ENCODE data around the gene CAPZB.

The CAPZB gene

GRCh38 chr1:19381261-19381660 is 104.1 kb downstream of the CAPZB start:
- no peak for DNase-seq

- DNase-seq: no peak
Measured at GRCh38 chr1:19377812-19378718, 107.3 kb downstream of the CAPZB start.

- no peak for DNase-seq
Measured at GRCh38 chr1:19376428-19377372, 108.6 kb downstream of the CAPZB start.

GRCh38 chr1:19375631-19376400 is 109.5 kb downstream of the CAPZB start:
- DNase-seq: no peak

GRCh38 chr1:19374926-19375325 is 110.4 kb downstream of the CAPZB start:
- DNase-seq: no peak

GRCh38 chr1:19374083-19374801 is 111.1 kb downstream of the CAPZB start:
- DNase-seq: no peak

GRCh38 chr1:19373211-19374082 is 111.9 kb downstream of the CAPZB start:
- DNase-seq: no peak

- no peak for DNase-seq
Measured at GRCh38 chr1:19372602-19373001, 112.7 kb downstream of the CAPZB start.

- DNase-seq: no peak
Measured at GRCh38 chr1:19372136-19372514, 113.2 kb downstream of the CAPZB start.

- no peak for DNase-seq
Measured at GRCh38 chr1:19371226-19372135, 113.9 kb downstream of the CAPZB start.

- DNase-seq: no peak
Measured at GRCh38 chr1:19370453-19371170, 114.7 kb downstream of the CAPZB start.

- DNase-seq: no peak
Measured at GRCh38 chr1:19369396-19370090, 115.8 kb downstream of the CAPZB start.

GRCh38 chr1:19368964-19369363 is 116.4 kb downstream of the CAPZB start:
- DNase-seq: no peak

GRCh38 chr1:19368050-19368449 is 117.3 kb downstream of the CAPZB start:
- no peak for DNase-seq

GRCh38 chr1:19367584-19368041 is 117.7 kb downstream of the CAPZB start:
- no peak for DNase-seq

- no peak for DNase-seq
Measured at GRCh38 chr1:19366599-19367536, 118.5 kb downstream of the CAPZB start.

- DNase-seq: no peak
Measured at GRCh38 chr1:19365721-19366120, 119.6 kb downstream of the CAPZB start.

Measured in amniotic stem cell (primary cell).